Skeletal muscle satellite cell (primary cell): ENCODE data around the gene CCDC175.

ENCODE experiments used
- H3K27me3 ChIP-seq: 2 replicates; pipeline ENCODE4 v1.7.0; 2013; ENCODE audit warnings: low read length; ENCODE audit not compliant: control insufficient read depth, insufficient read depth
- H3K36me3 ChIP-seq: 2 replicates; pipeline ENCODE4 v1.7.0; 2013; ENCODE audit warnings: mild to moderate bottlenecking, control low read depth, low read length; ENCODE audit not compliant: insufficient read depth
- H3K4me1 ChIP-seq: 2 replicates; pipeline ENCODE4 v1.7.0; 2013; ENCODE audit warnings: low read length; ENCODE audit not compliant: control insufficient read depth, insufficient read depth
- H3K4me2 ChIP-seq: 2 replicates; pipeline ENCODE4 v1.7.0; 2013; ENCODE audit warnings: mild to moderate bottlenecking, low read length
- H3K4me3 ChIP-seq: 2 replicates; pipeline ENCODE4 v1.7.0; 2013; ENCODE audit warnings: low read length
- H3K9ac ChIP-seq: 2 replicates; pipeline ENCODE4 v1.7.0; 2013; ENCODE audit warnings: mild to moderate bottlenecking, low read depth, low read length, moderate library complexity
- H3K9me3 ChIP-seq: replicated peaks from 2 replicates; pipeline ENCODE4 v1.7.0; 2013; ENCODE audit warnings: mild to moderate bottlenecking, control low read depth, low read length

Gene CCDC175

DNA sequence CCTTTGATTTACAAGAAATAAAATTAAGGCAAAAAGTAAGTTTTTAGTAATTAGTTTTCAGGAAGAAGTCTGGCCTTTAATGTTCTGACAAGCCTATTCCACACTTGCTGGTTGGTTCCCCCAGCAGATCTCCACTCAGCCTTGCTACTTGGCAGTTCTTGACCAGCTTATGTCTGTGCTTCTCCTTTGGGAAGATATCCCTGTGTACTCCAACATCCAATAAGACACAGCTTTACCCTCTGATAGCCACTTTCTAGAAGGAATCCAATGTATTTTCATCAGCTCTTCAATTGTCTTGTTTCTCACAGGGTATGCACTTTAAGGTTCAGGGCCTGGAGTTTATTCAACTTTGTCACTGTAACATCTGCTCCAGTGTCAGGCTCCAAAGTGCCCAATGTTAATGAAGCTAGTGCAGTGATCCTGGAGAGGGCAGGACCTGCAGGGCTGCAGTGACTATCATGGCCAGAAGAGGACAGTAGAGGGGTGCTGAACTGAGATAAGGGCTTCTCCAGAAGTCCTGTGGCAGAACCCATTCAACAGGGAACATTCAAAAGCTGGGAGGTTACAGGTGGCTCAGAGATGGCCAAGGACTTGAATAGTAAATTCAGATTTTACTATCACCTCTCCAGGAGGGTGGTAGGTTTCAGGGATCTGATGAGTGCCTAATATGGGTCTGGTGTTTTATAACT is 69.4 kb downstream of the CCDC175 start:
- Histone ChIP-seq H3K4me3 (no peak overlapping the region), H3K27me3 (no peaks in the 10 kb centered on the region), H3K4me1 (no peaks in the 10 kb centered on the region), H3K9me3 (no peaks in the 10 kb centered on the region), H3K36me3 (peaks cover 13% of the 10 kb centered on the region), H3K4me2 (no peak overlapping the region), H3K9ac (no peak overlapping the region)

DNA sequence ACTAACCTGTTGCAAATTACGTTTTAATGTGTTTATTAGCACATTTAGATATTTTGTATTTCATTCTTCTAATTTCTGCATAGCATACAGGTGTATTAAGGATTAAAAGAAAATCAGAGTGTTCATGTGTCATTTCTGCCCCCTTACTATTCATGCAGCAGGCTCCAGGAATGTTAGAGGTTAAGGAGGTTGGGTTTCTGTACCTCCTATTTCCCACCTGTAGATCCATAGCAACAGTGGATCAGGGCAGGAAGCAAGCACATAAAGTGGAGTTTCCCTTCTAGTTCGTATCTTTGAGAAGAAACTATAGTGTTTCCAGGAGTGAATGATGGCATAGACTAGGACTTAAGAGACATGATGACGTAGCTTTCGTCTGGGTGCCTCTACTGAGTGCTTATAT is 73.4 kb downstream of the CCDC175 start:
- Histone ChIP-seq H3K4me2 (no peak overlapping the region), H3K4me3 (no peak overlapping the region), H3K4me1 (no peaks in the 10 kb centered on the region), H3K9ac (no peak overlapping the region), H3K36me3 (peaks cover 33% of the 10 kb centered on the region), H3K9me3 (no peaks in the 10 kb centered on the region), H3K27me3 (no peaks in the 10 kb centered on the region)

DNA sequence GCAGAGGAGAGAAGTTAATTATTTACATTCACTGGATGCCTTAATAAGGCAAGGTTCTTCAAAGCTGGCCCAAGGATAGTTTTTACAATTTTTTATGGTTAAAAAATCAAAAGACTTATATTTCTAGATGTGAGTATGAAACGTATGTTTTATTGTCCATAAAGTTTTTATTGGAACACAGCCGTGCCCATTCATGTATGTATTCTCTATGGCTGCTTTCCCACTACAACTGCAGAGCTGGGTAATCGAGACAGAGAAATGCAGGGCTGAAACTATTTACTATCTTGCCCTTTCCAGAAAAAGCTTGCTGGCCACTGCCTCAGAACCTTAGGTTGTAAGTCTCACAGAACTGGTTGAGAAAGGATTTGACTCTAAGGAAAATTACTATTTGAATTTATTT is 75.9 kb downstream of the CCDC175 start:
- Histone ChIP-seq H3K27me3 (no peaks in the 10 kb centered on the region), H3K9me3 (no peaks in the 10 kb centered on the region), H3K4me2 (no peak overlapping the region), H3K4me3 (no peak overlapping the region), H3K36me3 (peaks cover 37% of the 10 kb centered on the region), H3K4me1 (no peaks in the 10 kb centered on the region), H3K9ac (no peak overlapping the region)

DNA sequence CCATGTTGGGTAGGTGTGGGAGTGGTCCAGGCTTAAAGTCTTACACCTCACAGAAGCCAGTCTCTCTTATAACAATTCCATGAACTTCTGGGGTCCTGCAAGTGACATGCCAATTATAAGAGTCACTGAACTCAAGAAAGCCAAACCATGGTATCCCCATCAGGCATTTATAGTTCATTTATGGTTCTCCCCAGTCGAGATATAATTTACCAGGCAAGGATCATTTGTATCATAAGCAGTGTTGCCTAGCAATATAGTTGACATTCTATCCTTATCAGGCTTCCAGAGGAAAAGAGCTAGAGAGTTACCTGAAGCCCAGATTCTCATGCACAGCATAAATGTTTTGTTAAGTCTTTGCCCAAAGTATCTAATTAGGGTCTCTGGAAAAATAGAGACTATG is 84.2 kb downstream of the CCDC175 start:
- Histone ChIP-seq H3K9ac (no peak overlapping the region), H3K36me3 (peaks cover 57% of the 10 kb centered on the region), H3K9me3 (no peaks in the 10 kb centered on the region)

DNA sequence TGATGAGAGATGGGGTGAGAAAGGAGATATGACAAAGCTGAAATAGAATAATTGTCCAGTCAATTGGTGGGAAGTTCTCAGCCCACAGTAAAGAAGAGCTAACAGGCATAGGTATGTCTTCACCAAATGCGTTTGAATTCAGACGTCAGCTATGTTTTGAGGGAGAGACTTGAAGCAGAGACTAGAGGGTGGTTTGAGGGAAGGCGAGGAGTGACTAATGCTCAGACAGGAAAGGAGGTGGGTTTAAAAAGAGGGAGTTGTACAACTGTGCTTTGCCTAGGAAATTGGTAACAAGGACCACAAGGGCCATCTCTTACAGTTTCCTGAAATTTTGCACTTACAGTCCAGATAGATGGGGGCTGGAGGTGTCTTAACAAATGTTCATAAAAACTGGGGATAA is 85.9 kb downstream of the CCDC175 start:
- peaks cover 57% of the 10 kb centered on the region for H3K36me3 ChIP-seq
- H3K9me3 ChIP-seq, result no peaks in the 10 kb centered on the region
- H3K4me1 ChIP-seq, result peaks cover 8% of the 10 kb centered on the region
- H3K4me3 ChIP-seq, result no peak overlapping the region
- H3K27me3 ChIP-seq, result no peaks in the 10 kb centered on the region
- H3K9ac ChIP-seq, result no peak overlapping the region
- H3K4me2 ChIP-seq, result no peak overlapping the region

More for the DNA sequence above, 84.2 kb downstream of the CCDC175 start:
- Histone ChIP-seq H3K27me3 (no peaks in the 10 kb centered on the region), H3K4me1 (no peaks in the 10 kb centered on the region), H3K4me3 (no peak overlapping the region), H3K4me2 (no peak overlapping the region)

DNA sequence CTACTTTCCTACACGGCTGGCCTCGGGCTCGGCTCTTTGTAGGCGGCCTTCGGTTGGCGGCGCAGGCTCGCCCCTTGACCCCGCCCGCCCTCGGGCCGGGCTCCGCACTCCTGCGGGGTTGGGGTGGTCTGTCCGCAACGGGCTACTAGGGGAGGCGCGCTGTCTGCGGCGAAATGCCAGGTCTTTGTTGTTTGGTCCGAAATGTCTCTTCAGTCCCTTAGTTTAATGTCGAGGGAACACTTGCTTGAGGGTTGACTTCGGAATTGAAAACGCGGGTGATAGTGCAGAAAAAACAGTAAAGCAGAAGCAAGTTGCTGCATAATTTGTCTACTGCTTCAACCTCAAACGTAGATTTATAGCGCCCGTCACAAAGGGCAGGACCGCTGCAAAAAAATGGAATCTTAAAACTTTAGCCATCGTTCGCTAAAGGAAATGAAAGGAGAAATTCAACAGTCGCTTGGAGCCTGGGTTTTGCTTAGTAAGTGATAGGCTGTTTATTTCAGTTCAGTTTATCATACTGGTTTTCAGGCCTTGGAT is 91.9 kb downstream of the CCDC175 start:
- Histone ChIP-seq H3K4me1 (peaks cover 37% of the 10 kb centered on the region), H3K27me3 (no peaks in the 10 kb centered on the region), H3K4me2 (peak overlapping the region; percentile 86), H3K4me3 (peak overlapping the region; percentile 88), H3K36me3 (peaks cover 26% of the 10 kb centered on the region), H3K9me3 (no peaks in the 10 kb centered on the region), H3K9ac (peak overlapping the region; percentile 97)

DNA sequence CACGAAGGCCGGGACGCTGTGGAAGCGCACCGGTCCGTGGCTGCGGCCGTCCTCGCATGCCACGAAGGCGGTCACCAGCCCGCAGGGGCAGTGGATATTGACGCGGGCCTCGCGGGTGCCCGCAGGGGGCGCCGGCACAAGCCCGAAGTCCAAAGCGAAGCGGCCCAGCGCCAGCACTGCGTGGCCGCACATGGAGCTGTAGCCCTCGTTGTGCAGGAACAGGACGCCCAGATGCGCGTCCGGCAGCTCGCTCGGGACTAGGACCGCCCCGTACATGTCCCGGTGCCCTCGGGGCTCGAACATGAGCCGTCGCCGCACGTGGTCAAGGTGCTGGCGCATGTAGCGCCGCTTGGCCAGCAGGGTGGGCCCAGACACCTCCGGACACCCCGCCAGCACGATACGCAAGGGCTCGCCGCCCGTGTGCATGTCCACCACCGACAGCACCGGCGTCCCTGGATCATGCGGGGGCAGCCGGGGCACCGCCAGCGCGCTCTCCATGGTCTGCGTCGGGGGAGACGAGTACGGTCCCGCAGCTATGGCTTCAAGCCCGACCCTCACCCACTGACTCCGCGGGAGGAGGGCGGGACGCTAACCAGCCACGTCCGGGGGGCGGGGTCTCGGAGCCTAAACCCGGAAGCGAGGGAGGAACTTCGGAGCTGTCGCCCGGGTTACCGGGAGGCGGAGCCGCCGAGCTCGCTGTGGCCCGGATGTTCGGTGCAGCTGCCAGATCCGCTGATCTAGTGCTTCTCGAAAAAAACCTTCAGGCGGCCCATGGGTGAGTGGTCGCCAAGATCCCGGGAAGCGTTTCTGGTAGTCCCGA is 92.6 kb downstream of the CCDC175 start, which contains the start of the genes JKAMP and L3HYPDH:
Gene JKAMP, plus strand, starts transcription at position 699 of the 820 bp plus-strand sequence. Its CDS starts 73 bp downstream, at position 772.
Gene L3HYPDH, minus strand, starts transcription at position 590 of the 820 bp plus-strand sequence. Its CDS starts 92 bp downstream, at position 498.
- H3K4me3 ChIP-seq, result peak within 1 kb of the TSS; percentile 88
- H3K36me3 ChIP-seq, result peaks cover 21% of the 10 kb centered on the region
- peak within 1 kb of the TSS; percentile 97 for H3K9ac ChIP-seq
- no peaks in the 10 kb centered on the region for H3K27me3 ChIP-seq
- peak within 1 kb of the TSS; percentile 86 for H3K4me2 ChIP-seq
- H3K9me3 ChIP-seq, result no peaks in the 10 kb centered on the region
- H3K4me1 ChIP-seq, result peaks cover 37% of the 10 kb centered on the region

DNA sequence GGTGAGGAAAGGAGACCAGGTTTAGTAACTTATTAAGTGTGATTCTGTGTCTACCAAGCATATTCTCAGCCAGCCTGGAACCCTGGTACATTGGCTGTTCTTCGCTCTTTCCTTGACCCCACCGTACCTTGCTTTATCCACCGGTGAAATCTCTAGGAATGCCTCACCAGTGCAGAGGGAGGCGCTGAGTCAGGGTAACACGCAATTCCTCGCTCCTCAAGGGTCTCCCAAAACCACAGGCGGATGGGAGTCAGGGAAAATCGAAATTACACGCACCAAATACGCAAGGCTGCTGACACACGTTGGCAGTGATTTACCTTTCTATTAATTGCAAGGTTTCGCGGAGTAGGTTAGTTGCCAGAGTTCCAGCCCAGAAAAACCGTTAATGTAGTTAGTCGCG is 93.2 kb downstream of the CCDC175 start:
- Histone ChIP-seq H3K4me3 (peak overlapping the region; percentile 88), H3K27me3 (no peaks in the 10 kb centered on the region), H3K9ac (peak overlapping the region; percentile 97), H3K9me3 (no peaks in the 10 kb centered on the region), H3K36me3 (peaks cover 21% of the 10 kb centered on the region), H3K4me1 (peaks cover 37% of the 10 kb centered on the region), H3K4me2 (peak overlapping the region; percentile 86)

DNA sequence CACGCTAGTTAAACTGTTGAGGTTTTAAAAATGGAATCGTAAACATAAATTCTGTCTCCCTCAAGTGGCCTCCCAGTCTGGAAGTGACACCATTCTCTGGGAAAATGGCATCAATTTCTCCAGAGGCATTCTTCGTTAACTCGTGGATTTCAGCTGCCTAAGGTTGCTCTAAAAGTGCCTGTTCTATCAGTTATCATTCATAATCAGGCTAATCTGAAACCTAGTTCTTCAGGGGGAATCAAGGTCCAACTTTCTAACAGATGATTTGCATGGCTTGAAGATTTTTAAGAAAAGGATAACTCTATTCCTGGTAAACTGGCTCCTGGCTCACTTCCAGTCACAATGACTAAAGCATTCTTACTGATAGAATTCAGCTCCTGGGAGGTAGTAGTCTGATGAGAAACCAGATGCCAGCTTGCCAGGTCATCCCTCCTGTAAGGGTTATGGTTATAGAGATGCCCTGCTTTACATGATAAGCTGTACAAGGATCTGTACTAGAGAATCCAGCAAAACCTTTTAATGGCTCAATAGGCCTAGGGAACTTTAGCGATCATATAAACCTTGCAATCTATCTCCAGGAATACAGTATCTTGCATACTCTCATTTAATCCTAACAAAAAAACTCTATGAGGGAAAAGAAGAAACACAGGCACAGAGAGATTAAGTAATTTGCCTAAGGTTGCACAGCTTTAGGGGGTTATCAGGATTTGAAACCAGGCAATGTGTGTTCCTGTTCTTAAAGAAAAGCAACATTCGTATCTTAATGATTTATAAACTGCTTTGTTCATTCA is 93.9 kb downstream of the CCDC175 start:
- H3K4me3 ChIP-seq, result peak overlapping the region; percentile 88
- H3K9ac ChIP-seq, result peak overlapping the region; percentile 97
- no peaks in the 10 kb centered on the region for H3K27me3 ChIP-seq
- peaks cover 37% of the 10 kb centered on the region for H3K4me1 ChIP-seq
- H3K4me2 ChIP-seq, result peak overlapping the region; percentile 86
- peaks cover 22% of the 10 kb centered on the region for H3K36me3 ChIP-seq
- no peaks in the 10 kb centered on the region for H3K9me3 ChIP-seq

DNA sequence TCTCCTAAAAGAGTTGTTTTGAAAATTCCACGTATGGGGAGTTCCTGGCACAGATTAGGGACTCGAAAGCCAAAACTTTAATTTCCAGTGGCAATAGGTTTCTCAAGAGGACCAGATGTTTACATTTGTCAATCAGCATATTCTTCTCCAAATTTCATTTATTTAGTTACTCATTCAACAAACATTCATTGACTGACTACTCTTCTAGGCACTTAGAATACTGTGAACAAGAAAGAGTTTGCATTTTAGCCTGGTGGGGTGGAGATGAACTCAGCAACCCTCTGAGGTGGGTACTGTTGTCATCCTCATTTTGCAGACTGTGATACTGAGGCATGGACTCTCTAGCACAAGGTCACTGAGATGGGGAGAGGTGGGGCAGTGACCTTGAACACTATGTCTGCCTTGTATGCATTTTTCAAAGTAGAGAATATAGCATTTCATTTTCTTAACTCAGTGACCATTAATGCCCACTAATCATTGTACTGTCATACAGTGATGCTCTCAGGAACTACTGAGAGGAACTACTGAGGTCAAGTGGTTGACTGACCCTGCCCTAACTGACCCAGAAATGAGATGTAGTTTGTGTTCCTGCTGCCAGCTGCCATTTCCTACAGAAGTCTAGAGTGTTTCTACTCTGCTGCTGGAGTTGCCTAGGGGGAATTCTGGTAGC is 94.6 kb downstream of the CCDC175 start:
- H3K9me3 ChIP-seq, result no peaks in the 10 kb centered on the region
- H3K4me3 ChIP-seq, result peak overlapping the region; percentile 88
- H3K4me1 ChIP-seq, result peaks cover 37% of the 10 kb centered on the region
- peak overlapping the region; percentile 97 for H3K9ac ChIP-seq
- H3K27me3 ChIP-seq, result no peaks in the 10 kb centered on the region
- H3K36me3 ChIP-seq, result peaks cover 25% of the 10 kb centered on the region
- H3K4me2 ChIP-seq, result peak overlapping the region; percentile 86
